BJ (cell line): ENCODE measurements around the gene AKR1C1. TPM values are rescaled to one million over a fixed set of nuclear protein-coding genes. Genes with fewer than 3 reads are reported as not detected.

Experiments used
- CTCF ChIA-PET: fragments of 350-600 bp; formaldehyde crosslinking; extraction: SDS; loops from one replicate; lab custom pipeline; 2021; ENCODE audit warnings: antibody characterized with exemption, inconsistent platforms; lab: Yijun Ruan, JAX
- POLR2A ChIA-PET: fragments of 300-600 bp; sonication (Branson Sonifier 250); formaldehyde crosslinking; extraction: SDS; loops from one replicate; lab custom pipeline; 2021; ENCODE audit warnings: antibody characterized with exemption; lab: Charles Lee
- DNase-seq: peaks from one replicate; pipeline ENCODE4 v3.0.0-alpha.2; 2011; ENCODE audit warnings: low read depth
- H3K27me3 ChIP-seq: 2 replicates; pipeline ENCODE4 v1.6.0; 2011; ENCODE audit warnings: low read length; ENCODE audit not compliant: control insufficient read depth, insufficient read depth
- H3K36me3 ChIP-seq: 2 replicates; pipeline ENCODE4 v1.5.1; 2011; ENCODE audit warnings: low read length; ENCODE audit not compliant: control insufficient read depth, insufficient read depth
- H3K4me3 ChIP-seq: 2 replicates; pipeline ENCODE4 v1.5.1; 2011; ENCODE audit warnings: low read depth, mild to moderate bottlenecking, control low read depth, low read length
- polyA plus RNA-seq: library from polyadenylated mRNA; depleted of rRNA; stranded (reverse); fragments of >200 nt; gene quantifications from 2 replicates; pipeline ENCODE4 v1.2.3, GENCODE V29; 2011
- TF ChIP-seq, protein P1 (sequence below): IDR thresholded peaks from 2 replicates; pipeline ENCODE4 v1.5.1; 2011; ENCODE audit warnings: low read depth, mild to moderate bottlenecking, control low read depth, inconsistent platforms, low read length, moderate library complexity; ENCODE audit not compliant: insufficient read depth

The AKR1C1 gene
- polyA plus RNA-seq, 1 experiment: 4.0 TPM

GRCh38 chr10:4977025-4977424 is 13.8 kb downstream of the AKR1C1 start:
- ChIA-PET POLR2A (no interaction called here), CTCF (no interaction called here)
- DNase-seq: no peak
- Histone ChIP-seq H3K27me3 (no peaks in the 10 kb centered on the region), H3K4me3 (no peak overlapping the region), H3K36me3 (no peaks in the 10 kb centered on the region)
- TF ChIP-seq, protein P1, sequence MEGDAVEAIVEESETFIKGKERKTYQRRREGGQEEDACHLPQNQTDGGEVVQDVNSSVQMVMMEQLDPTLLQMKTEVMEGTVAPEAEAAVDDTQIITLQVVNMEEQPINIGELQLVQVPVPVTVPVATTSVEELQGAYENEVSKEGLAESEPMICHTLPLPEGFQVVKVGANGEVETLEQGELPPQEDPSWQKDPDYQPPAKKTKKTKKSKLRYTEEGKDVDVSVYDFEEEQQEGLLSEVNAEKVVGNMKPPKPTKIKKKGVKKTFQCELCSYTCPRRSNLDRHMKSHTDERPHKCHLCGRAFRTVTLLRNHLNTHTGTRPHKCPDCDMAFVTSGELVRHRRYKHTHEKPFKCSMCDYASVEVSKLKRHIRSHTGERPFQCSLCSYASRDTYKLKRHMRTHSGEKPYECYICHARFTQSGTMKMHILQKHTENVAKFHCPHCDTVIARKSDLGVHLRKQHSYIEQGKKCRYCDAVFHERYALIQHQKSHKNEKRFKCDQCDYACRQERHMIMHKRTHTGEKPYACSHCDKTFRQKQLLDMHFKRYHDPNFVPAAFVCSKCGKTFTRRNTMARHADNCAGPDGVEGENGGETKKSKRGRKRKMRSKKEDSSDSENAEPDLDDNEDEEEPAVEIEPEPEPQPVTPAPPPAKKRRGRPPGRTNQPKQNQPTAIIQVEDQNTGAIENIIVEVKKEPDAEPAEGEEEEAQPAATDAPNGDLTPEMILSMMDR: no peak

DNA sequence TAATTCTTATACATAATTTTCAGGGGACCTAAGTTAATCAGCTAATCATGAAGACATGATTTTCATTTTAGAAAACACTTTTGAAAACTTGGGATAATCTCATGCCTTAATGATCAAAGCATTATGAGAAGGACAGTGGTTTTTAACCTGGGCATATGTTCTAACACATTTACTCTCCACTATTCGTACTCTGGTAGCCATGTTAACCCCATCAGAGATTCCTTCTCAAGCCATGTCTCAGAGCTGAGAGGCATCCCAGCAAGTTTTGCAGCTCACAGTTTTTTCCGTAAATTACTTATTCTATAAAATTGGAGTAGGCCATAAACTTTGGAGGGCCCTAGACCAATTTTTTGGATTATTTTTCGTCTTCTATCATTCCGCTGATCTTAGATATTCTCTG is 15.7 kb downstream of the AKR1C1 start:
- Histone ChIP-seq H3K27me3 (no peaks in the 10 kb centered on the region), H3K36me3 (no peaks in the 10 kb centered on the region), H3K4me3 (no peak overlapping the region)
- POLR2A ChIA-PET: no interaction called here
- CTCF ChIA-PET: interaction anchor here (1.6 kb wide), 1 partner anchor 129 kb away, joined by 7 read pairs; no protein-coding TSS in a partner anchor
- DNase-seq: no peak
- TF ChIP-seq, protein P1: no peak

DNA sequence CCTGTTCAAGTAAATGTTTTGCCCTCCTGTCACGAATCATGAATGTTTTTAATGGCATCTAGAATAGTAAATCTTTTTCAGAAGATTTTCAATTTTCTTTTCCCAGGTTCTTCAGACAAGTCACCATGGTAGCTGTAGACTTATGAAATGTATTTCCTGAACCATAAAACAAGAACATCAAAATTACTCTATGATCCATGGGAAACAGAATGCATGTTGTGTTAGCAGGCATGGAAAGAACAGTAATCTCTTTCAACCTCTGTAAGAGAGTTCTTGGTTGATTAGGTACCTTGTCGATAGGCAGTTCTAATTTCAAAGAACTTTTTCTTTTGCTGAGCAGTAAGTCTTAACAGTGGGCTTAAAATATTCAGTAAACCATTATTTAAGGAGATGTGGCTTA is 17.6 kb downstream of the AKR1C1 start:
- Histone ChIP-seq H3K27me3 (no peaks in the 10 kb centered on the region), H3K4me3 (no peak overlapping the region), H3K36me3 (no peaks in the 10 kb centered on the region)
- TF ChIP-seq, protein P1: no peak
- no peak for DNase-seq
- POLR2A ChIA-PET: no interaction called here
- CTCF ChIA-PET: interaction anchor here (4.9 kb wide), 1 partner anchor 131 kb away, joined by 52 read pairs; no protein-coding TSS in a partner anchor

DNA sequence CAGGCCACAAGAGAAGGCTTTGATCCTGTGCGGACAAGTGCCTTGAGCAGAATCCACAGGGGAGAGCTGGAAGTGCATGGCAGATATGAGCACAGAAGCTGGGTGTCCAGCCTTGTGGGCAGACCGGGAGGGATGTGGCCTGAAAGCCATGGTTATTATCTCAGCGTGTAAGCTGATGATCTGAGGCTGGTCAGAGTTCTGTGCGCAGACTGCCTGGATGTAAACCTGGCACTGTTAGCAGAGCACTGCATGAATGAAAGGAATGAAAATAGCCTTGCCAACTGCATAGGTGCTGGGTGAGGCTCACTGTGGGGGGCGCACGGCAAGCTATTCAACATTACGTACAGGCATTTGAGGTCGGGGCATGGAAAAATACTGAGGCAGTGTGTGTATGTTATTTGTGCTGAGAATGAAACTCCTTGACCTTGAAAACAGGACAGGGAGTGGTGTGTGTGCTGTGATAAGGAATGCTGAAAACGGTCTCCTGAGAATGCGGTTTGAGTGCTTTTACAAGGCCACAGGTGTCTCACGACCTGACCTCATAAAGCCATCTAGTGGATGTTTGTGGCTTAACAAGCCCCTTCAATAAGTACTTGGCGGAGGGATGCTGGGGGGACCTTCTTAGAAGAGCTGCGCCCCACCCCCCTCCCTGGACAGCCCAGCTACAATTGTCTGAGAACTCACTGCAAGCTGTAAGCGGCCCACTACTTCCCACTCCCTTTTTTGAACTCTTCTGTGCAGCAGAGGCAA is 18.7 kb downstream of the AKR1C1 start:
- H3K36me3 ChIP-seq: no peaks in the 10 kb centered on the region
- H3K4me3 ChIP-seq: no peak overlapping the region
- H3K27me3 ChIP-seq: no peaks in the 10 kb centered on the region
- POLR2A ChIA-PET: no interaction called here
- DNase-seq: no peak
- CTCF ChIA-PET: interaction anchor here (0.7 to 4.9 kb wide), 7 partner anchors 8 to 150 kb away, joined by 3 to 52 read pairs (median 3); no protein-coding TSS in a partner anchor
- TF ChIP-seq, protein P1: peak; percentile 34; the same call in 1 of the 2 replicates

DNA sequence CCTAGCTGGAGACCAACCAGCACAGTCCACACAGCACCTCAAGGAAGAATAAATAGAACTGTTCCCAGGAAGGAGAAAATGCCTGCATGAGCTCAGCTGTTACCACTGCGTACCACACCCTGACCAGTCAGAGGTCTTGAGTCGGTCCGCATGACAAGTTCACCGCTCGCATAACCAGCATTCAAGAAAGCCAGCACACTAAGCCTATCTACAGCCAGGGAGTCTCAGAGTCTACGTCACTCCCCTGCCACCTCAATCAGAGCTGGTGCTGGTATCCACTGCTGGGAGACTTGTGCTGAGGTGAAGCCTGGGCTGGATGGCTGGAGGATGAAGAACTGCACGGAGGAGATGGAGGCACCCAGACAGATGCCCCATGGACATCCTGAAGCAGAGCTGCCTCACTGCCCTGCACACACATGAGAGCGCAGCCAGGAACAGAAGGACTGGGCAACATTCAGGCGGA is 19.6 kb downstream of the AKR1C1 start:
- Histone ChIP-seq H3K4me3 (no peak overlapping the region), H3K27me3 (no peaks in the 10 kb centered on the region), H3K36me3 (no peaks in the 10 kb centered on the region)
- TF ChIP-seq, protein P1: no peak
- CTCF ChIA-PET: interaction anchor here (0.7 to 4.9 kb wide), 4 partner anchors 7 to 133 kb away, joined by 3 to 52 read pairs (median 3); no protein-coding TSS in a partner anchor
- DNase-seq: no peak
- POLR2A ChIA-PET: no interaction called here
